Anterior cingulate cortex (tissue), 58 donors: Measurements from ENCODE around the gene KRTAP9-7.

ENCODE experiments used
- DNase-seq, 58 donors: peaks; one replicate each; lab custom pipeline; 2025; lab: John Stamatoyannopoulos, UW

KRTAP9-7 gene

GRCh38 chr17:41315814-41316445, 40.4 kb downstream of the KRTAP9-7 start:
- DNase-seq: no peak

GRCh38 chr17:41318231-41318630, 42.7 kb downstream of the KRTAP9-7 start:
- no peak for DNase-seq

DNA sequence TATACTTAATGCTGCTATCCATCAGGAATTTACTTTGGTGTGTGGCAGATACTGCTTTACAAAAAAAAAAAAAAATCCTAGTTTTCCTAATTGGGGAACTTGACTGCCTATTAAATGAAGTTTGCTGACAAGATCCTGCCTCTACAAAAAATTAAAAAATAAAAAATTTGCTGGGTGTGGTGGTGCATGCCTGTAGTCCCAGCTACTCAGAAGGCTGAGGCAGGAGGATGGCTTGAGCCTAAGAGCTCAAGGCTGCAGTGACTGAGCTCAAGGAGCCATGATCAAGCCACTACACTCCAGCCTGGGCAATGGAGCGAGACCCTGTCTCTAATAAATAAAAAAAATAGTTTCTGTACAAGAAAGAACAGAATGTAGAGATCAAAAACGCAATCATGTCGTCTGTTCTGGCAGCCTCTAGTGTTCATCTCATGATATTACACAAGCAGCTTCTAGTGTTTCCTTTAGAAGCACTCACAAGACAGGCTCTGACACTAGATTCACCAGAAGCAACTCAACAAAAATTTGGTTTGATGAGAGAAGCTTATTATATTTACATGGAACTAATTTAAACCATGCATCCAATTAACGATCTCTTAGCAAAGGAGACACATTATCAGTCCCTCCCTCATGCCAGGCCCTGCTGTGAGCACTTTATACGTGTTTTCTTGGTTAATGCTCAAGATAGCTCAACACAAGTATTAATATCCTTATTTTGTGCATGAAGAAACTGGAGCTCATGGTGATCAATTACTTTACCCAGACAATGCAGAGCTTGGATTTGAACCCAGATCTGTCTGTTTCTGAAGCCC, 46.8 kb downstream of the KRTAP9-7 start:
- DNase-seq: no peak

- DNase-seq: no peak
Observed at GRCh38 chr17:41322903-41323895, 47.7 kb downstream of the KRTAP9-7 start.

GRCh38 chr17:41324180-41325075, 48.9 kb downstream of the KRTAP9-7 start:
- no peak for DNase-seq

GRCh38 chr17:41325126-41325525, 49.6 kb downstream of the KRTAP9-7 start:
- DNase-seq: no peak

DNA sequence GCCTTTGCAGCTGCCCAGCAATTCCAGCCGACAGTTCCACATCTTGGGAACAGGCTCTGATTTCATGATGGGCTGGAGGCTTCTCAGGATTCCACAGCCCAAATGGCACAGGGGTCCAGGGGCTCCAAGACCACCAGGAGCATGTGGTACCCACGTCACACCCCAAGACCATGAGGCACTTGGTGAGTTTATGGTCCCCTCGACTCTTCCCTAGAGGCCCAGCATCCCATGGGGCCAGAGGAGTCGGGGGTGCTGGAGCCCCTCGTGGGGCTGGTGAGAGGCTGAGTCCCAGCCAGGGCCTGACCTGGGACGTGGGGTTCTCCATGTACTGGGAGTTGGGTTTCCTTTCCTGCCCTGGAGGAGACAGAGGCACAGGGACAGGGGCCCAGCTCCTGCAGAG, 50.1 kb downstream of the KRTAP9-7 start:
- no peak for DNase-seq
